Dendritic cell treated with granulocyte-macrophage colony-stimulating factor and Interleukin-4, amounts not matched to agents 40 ng/mL and 50 ng/mL, for 4 days (primary cell): Measurements from ENCODE around the gene PLEKHF1.
"Not testable (repeated sequence)": the region's sequence is repeated elsewhere in the genome, so short reads cannot be mapped to it uniquely, and the experiment has no call there.

Experiments
- H3K27ac Mint-ChIP-seq: one replicate; pipeline ENCODE4 v1.8.0; 2022; ENCODE audit warnings: mild to moderate bottlenecking, mixed read lengths
- H3K27me3 Mint-ChIP-seq: one replicate; pipeline ENCODE4 v1.8.0; 2022; ENCODE audit warnings: mild to moderate bottlenecking, mixed read lengths
- H3K36me3 Mint-ChIP-seq: one replicate; pipeline ENCODE4 v1.8.0; 2022; ENCODE audit warnings: low read depth, mixed read lengths
- H3K4me1 Mint-ChIP-seq: one replicate; pipeline ENCODE4 v1.8.0; 2022; ENCODE audit warnings: low read depth, mixed read lengths
- H3K4me3 Mint-ChIP-seq: one replicate; pipeline ENCODE4 v1.8.0; 2022; ENCODE audit warnings: mild to moderate bottlenecking, moderate library complexity, mixed read lengths
- H3K9me3 Mint-ChIP-seq: one replicate; pipeline ENCODE4 v1.8.0; 2022; ENCODE audit warnings: mixed read lengths
- intact Hi-C: fragments of 100-400 bp; cut with micrococcal nuclease; formaldehyde crosslinking; loops from one replicate; pipeline ENCODE4 v1.15.0; 2022

Gene PLEKHF1

GRCh38 chr19:29702161-29702962, 37.1 kb downstream of the PLEKHF1 start:
- H3K27ac Mint-ChIP-seq: no peak overlapping the region
- no peak overlapping the region for H3K4me3 Mint-ChIP-seq
- no peaks in the 10 kb centered on the region for H3K4me1 Mint-ChIP-seq
- H3K36me3 Mint-ChIP-seq: peaks cover 56% of the 10 kb centered on the region
- intact Hi-C loops: no loop called here
- H3K27me3 Mint-ChIP-seq: no peaks in the 10 kb centered on the region
- H3K9me3 Mint-ChIP-seq: no peaks in the 10 kb centered on the region

GRCh38 chr19:29702963-29703320, 37.7 kb downstream of the PLEKHF1 start:
- Mint-ChIP-seq H3K4me1 (no peaks in the 10 kb centered on the region), H3K36me3 (peaks cover 61% of the 10 kb centered on the region), H3K9me3 (no peaks in the 10 kb centered on the region), H3K4me3 (no peak overlapping the region), H3K27ac (no peak overlapping the region), H3K27me3 (no peaks in the 10 kb centered on the region)
- intact Hi-C loops: no loop called here

- no peak overlapping the region for H3K4me3 Mint-ChIP-seq
- H3K36me3 Mint-ChIP-seq: peaks cover 74% of the 10 kb centered on the region
- H3K27ac Mint-ChIP-seq: no peak overlapping the region
- no peaks in the 10 kb centered on the region for H3K9me3 Mint-ChIP-seq
- no peaks in the 10 kb centered on the region for H3K27me3 Mint-ChIP-seq
- intact Hi-C loops: no loop called here
- H3K4me1 Mint-ChIP-seq: peaks cover 3% of the 10 kb centered on the region
Observed at GRCh38 chr19:29704562-29705558, 39.6 kb downstream of the PLEKHF1 start.

- Mint-ChIP-seq H3K27me3 (no peaks in the 10 kb centered on the region), H3K9me3 (no peaks in the 10 kb centered on the region), H3K4me1 (peaks cover 11% of the 10 kb centered on the region), H3K4me3 (no peak overlapping the region), H3K36me3 (peaks cover 74% of the 10 kb centered on the region), H3K27ac (no peak overlapping the region)
- intact Hi-C loops: no loop called here
Observed at GRCh38 chr19:29705706-29706105, 40.4 kb downstream of the PLEKHF1 start.

- intact Hi-C loops: no loop called here
- no peak overlapping the region for H3K4me3 Mint-ChIP-seq
- H3K4me1 Mint-ChIP-seq: peaks cover 15% of the 10 kb centered on the region
- H3K36me3 Mint-ChIP-seq: peaks cover 75% of the 10 kb centered on the region
- H3K27ac Mint-ChIP-seq: no peak overlapping the region
- H3K9me3 Mint-ChIP-seq: no peaks in the 10 kb centered on the region
- no peaks in the 10 kb centered on the region for H3K27me3 Mint-ChIP-seq
Observed at GRCh38 chr19:29706635-29707034, 41.4 kb downstream of the PLEKHF1 start.

- H3K4me1 Mint-ChIP-seq: peaks cover 36% of the 10 kb centered on the region
- intact Hi-C loops: no loop called here
- H3K9me3 Mint-ChIP-seq: no peaks in the 10 kb centered on the region
- H3K36me3 Mint-ChIP-seq: peaks cover 70% of the 10 kb centered on the region
- no peaks in the 10 kb centered on the region for H3K27me3 Mint-ChIP-seq
- H3K4me3 Mint-ChIP-seq: no peak overlapping the region
- no peak overlapping the region for H3K27ac Mint-ChIP-seq
Observed at GRCh38 chr19:29708554-29709439, 43.5 kb downstream of the PLEKHF1 start.

- H3K27ac Mint-ChIP-seq, H3K27me3 Mint-ChIP-seq, H3K9me3 Mint-ChIP-seq, H3K4me3 Mint-ChIP-seq, intact Hi-C loops: not testable (repeated sequence)
- peaks cover 42% of the 10 kb centered on the region for H3K4me1 Mint-ChIP-seq
- peaks cover 67% of the 10 kb centered on the region for H3K36me3 Mint-ChIP-seq
Observed at GRCh38 chr19:29709440-29709798, 44.2 kb downstream of the PLEKHF1 start.

- H3K27me3 Mint-ChIP-seq: no peaks in the 10 kb centered on the region
- H3K9me3 Mint-ChIP-seq: no peaks in the 10 kb centered on the region
- H3K4me3 Mint-ChIP-seq: no peak overlapping the region
- peaks cover 60% of the 10 kb centered on the region for H3K4me1 Mint-ChIP-seq
- H3K27ac Mint-ChIP-seq: no peak overlapping the region
- peaks cover 51% of the 10 kb centered on the region for H3K36me3 Mint-ChIP-seq
- intact Hi-C loops: loop anchor here (10.0 kb wide), 1 partner anchor 233 kb away; the partner anchor contains the start of gene URI1
Observed at GRCh38 chr19:29711584-29712132, 46.4 kb downstream of the PLEKHF1 start.

DNA sequence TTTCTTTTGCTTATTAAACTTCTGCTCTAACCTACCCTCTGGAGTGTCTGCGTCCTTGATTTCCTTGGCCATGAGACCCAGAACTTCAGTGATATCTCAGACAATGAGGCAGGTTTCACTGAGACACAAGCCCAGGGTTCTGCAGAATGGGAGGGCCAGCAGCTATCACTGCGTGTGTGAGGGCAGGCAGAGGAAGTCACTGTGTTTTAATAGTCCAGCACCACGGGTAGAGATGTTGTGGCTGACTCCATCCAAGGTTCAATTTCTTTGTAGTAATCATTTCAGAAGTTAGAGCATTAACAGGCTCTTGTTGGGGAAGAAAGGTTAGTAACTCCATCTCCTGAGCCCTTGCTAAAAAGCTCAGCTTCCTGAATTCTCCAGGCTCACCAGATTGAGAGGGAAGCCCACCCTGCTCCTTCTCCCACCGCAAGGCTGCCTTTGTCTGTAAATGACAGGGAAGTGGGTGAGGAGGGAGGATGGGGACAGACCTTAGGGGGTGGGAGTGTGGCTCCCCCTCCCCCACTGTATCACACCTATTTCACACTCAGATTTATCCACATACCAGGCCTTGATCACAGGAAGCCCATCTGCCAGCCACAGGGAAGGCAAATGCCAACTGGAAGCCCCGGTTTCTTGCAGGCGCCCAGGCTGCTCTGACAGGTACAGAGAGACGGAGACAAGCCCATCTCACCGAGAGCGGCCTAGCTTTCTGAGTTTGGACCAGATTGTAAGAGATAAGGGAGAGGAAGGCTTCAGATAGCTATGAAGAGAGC, 47.7 kb downstream of the PLEKHF1 start:
- peaks cover 62% of the 10 kb centered on the region for H3K4me1 Mint-ChIP-seq

DNA sequence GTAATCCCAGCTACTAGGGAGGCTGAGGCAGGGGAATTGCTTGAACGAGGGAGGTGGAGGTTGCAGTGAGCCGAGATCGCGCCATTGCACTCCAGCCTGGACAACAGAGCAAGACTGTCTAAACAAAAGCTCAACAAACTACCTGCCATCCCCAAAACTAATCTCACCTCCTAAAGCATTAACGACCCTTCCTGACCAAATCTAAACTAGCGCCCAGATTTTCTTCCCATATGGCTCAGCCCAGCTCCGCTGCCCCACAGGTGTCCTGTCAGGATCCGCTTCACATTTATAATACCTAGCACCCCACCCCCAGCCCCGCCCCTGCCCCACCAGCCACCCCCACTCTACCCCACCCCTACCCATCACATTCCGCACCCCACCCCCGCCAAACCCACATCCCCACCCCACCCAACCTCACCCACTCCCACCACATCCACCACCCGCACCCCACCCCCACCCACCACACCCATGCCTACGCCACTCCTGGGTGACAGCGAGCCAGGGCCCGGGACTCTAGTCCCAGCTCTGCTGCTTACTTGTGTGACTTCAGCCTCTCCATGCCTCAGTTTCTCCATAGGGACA, 49.2 kb downstream of the PLEKHF1 start:
- peak overlapping the region; percentile 93 for H3K4me3 Mint-ChIP-seq
- peaks cover 26% of the 10 kb centered on the region for H3K36me3 Mint-ChIP-seq
- no peaks in the 10 kb centered on the region for H3K27me3 Mint-ChIP-seq
- peak overlapping the region; percentile 96 for H3K27ac Mint-ChIP-seq
- H3K4me1 Mint-ChIP-seq: peaks cover 62% of the 10 kb centered on the region
- intact Hi-C loops: loop anchor here (10.0 kb wide), 1 partner anchor 230 kb away; the partner anchor contains the start of gene URI1
- no peaks in the 10 kb centered on the region for H3K9me3 Mint-ChIP-seq

More for the DNA sequence above, 47.7 kb downstream of the PLEKHF1 start:
- H3K9me3 Mint-ChIP-seq: no peaks in the 10 kb centered on the region
- H3K27me3 Mint-ChIP-seq: no peaks in the 10 kb centered on the region
- no peak overlapping the region for H3K27ac Mint-ChIP-seq
- H3K4me3 Mint-ChIP-seq: no peak overlapping the region
- H3K36me3 Mint-ChIP-seq: peaks cover 38% of the 10 kb centered on the region
- intact Hi-C loops: loop anchor here (10.0 kb wide), 1 partner anchor 232 kb away; the partner anchor contains the start of gene URI1

- Mint-ChIP-seq H3K27me3 (no peaks in the 10 kb centered on the region), H3K4me1 (peaks cover 57% of the 10 kb centered on the region), H3K27ac (peak within 1 kb of the TSS; percentile 96), H3K4me3 (peak within 1 kb of the TSS; percentile 93), H3K9me3 (no peaks in the 10 kb centered on the region), H3K36me3 (peaks cover 26% of the 10 kb centered on the region)
- intact Hi-C loops: loop anchor here (10.0 kb wide), 1 partner anchor 230 kb away; the partner anchor contains the start of gene URI1
Observed at GRCh38 chr19:29714953-29715700, 49.9 kb downstream of the PLEKHF1 start, which contains the start of gene C19orf12. C19orf12 (minus strand) TSS chr19:29715261; CDS start chr19:29708413, 6,848 bp downstream.
